Loucy (cell line): ENCODE measurements around the gene IFI44.

ENCODE experiments used
- EZH2phosphoT487 ChIP-seq: fragments of 200-600 bp; IDR thresholded peaks from 2 replicates; pipeline ENCODE4 v1.6.1; 2018; ENCODE audit warnings: antibody characterized with exemption, mild to moderate bottlenecking, moderate library complexity, borderline replicate concordance
- TF ChIP-seq, protein P1 (sequence below): fragments of 200-600 bp; sonication (generic); conservative IDR thresholded peaks from 2 replicates; pipeline ENCODE4 v1.5.1; 2014; ENCODE audit warnings: mild to moderate bottlenecking, antibody characterized with exemption, low read length

DNA sequence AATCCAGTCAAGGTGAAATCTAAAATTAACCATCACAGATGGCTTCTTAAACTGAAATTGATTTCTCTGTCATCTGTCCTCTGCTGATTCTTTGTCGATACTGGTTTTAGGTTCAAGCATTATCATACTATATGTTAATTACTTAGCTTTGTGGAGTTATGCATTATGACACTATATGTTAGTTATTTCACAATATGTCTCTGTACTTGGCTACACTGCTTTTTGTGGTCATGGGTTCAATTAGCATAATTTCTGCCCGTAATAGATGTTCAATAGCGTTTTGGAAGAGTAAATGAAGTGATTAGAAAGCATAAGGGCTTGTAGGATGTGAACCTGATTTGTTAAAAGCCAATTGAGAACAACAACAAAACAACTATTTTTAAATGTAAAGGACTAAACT lies 28.2 kb downstream of the IFI44 start:
- TF ChIP-seq, protein P1, sequence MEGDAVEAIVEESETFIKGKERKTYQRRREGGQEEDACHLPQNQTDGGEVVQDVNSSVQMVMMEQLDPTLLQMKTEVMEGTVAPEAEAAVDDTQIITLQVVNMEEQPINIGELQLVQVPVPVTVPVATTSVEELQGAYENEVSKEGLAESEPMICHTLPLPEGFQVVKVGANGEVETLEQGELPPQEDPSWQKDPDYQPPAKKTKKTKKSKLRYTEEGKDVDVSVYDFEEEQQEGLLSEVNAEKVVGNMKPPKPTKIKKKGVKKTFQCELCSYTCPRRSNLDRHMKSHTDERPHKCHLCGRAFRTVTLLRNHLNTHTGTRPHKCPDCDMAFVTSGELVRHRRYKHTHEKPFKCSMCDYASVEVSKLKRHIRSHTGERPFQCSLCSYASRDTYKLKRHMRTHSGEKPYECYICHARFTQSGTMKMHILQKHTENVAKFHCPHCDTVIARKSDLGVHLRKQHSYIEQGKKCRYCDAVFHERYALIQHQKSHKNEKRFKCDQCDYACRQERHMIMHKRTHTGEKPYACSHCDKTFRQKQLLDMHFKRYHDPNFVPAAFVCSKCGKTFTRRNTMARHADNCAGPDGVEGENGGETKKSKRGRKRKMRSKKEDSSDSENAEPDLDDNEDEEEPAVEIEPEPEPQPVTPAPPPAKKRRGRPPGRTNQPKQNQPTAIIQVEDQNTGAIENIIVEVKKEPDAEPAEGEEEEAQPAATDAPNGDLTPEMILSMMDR = no peak
- no peak for TF ChIP-seq EZH2phosphoT487
